HG03066 (cell line): ENCODE data around the gene TNMD.
A peak's percentile ranks its signal among the peaks of the same experiment; 100 is the strongest.
"Not testable (repeated sequence)": the region's sequence is repeated elsewhere in the genome, so short reads cannot be mapped to it uniquely, and the experiment has no call there.

Experiments
- ATAC-seq: cut with Tn5 transposase; IDR thresholded peaks from one replicate; pipeline ENCODE4 v1.9.1; 2021; ENCODE audit warnings: low read depth; ENCODE audit not compliant: unreplicated experiment

Gene TNMD

GRCh38 chrX:100584611-100585010 is at the start of gene TNMD:
TNMD (plus strand) TSS chrX:100584936; CDS start chrX:100585019, 83 bp downstream.
- no peak for ATAC-seq

DNA sequence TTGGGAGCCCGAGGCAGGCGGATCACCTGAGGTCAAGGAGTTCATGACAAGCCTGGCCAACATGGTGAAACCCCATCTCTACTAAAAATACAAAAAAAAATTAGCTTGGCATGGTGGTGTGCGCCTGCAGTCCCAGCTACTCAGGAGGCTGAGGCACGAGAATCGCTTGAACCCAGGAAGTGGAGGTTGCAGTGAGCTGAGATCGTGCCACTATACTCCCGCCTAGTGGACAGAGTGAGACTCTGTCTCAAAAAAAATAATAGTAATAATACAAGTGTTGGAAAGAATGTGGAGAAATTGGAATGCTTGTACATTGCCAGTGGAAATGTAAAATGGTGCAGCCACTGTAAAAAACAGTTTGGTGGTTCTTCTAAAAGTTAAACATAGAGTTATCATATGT is 19.2 kb upstream of the TNMD start:
- ATAC-seq = not testable (repeated sequence)

DNA sequence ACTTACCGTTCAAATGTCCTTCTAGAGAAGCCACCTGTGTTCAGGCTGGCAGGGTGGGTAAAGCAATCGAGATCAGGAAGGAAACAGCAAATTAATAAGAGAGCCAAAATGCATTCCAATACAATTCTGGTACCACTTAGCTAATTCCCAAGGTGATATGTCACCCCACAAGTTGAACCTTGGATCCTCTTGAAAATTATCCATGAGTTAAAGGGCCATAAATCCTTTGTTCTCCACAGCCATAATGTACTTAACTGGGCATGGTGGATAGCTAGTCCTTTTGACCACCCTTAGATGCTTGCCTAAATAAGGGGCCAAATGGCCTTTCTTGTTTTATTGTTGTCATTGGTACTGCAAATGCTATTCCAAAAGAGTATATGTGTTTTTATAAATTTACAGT is 2.0 kb downstream of the TNMD start:
- ATAC-seq = no peak

DNA sequence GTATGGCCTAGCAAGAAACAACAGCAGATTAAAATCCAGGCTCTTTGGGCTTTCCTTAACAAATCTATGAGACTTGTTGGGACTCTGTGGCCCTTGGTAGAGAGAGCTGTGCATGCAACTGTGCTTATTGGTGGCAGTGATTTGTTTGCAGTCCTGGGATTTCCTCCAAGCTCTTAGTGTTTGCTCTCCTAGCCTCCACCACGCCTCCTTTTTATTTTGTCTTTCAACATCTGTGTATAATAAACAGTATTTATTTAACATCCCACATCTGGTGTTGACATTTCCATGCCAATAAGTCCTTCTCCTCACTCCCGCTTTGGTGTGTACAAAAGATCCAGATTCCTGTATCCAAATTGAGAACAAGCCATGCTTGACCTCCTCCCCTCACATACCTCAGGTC is 3.1 kb downstream of the TNMD start:
- ATAC-seq = no peak

DNA sequence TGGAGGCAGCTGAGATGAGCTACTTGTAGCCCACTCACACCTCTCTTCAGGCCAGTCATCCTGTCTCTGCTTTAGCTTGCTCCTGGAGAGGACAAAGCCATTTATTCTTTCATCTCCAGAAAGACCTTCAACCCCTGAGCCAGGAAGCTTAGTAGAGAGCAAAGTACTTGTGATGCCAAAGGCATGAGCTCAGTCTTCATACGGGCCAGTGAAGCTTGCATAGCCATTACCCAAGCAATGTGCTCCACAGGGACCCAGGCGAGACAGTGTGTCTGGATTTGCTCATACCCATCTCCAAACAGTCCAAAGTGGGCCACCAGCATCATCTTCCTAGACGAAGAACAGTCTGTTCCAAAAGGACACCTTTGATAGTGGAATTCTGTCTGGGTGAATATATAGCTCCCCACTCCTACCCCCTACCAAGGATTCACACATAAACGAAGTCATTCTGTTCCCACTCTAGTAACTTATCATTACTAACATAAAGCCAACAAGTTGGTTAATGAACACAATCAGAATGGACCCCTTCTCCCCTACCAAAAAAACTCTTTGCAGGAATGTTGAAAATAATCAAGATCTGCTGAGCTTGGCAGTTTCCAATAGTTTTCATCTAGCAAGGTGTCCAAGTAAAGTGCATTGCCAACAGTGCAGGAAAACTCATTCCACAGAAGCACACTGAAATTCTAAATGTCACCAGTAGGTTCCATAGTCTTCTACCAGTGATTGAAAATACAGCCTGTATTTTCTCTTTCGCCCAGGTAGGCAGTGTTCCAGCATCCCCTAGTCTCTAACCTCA is 6.7 kb downstream of the TNMD start:
- no peak for ATAC-seq

- no peak for ATAC-seq
These were observed 8.4 kb downstream of the TNMD start for GRCh38 chrX:100593126-100593525.

DNA sequence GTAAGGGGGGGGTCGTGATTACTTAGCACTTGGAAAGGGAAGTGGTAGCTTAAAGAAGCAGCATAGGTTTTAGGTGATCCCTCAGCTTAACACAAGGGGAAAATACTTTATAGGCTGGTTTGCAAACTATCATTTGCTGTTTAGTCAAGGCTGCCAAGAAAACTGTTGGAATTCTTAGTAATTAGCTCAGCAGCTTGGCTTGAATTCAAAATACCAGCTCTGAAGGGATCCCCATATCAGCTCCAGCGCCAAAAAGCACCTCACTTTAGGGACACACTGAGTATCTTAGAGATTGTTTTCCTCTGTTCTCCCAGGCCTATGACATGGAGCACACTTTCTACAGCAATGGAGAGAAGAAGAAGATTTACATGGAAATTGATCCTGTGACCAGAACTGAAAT is 8.8 kb downstream of the TNMD start:
- no peak for ATAC-seq

DNA sequence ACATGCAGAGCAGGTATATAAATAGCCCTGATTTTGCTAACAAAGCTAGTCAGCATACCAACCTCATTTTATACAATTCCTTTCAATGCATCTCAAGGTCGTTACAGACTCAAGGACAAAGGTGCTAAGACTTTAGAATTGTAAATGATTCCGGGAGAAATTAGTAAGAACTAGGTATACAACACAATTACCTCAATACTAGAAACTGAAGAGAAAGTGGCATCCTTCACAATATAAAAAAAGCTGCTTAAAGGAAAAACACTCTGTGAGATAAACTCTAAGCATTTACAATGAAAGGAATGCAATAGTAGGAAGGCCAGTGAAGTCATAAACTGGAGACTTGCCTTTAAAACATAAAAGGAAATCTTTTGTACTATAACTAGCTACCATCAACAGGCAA is 11.9 kb downstream of the TNMD start:
- ATAC-seq = no peak

DNA sequence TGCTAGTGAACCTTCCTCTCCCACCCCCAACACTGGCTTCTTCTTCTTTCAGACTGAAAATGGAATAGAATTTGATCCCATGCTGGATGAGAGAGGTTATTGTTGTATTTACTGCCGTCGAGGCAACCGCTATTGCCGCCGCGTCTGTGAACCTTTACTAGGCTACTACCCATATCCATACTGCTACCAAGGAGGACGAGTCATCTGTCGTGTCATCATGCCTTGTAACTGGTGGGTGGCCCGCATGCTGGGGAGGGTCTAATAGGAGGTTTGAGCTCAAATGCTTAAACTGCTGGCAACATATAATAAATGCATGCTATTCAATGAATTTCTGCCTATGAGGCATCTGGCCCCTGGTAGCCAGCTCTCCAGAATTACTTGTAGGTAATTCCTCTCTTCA is 14.7 kb downstream of the TNMD start:
- no peak for ATAC-seq

DNA sequence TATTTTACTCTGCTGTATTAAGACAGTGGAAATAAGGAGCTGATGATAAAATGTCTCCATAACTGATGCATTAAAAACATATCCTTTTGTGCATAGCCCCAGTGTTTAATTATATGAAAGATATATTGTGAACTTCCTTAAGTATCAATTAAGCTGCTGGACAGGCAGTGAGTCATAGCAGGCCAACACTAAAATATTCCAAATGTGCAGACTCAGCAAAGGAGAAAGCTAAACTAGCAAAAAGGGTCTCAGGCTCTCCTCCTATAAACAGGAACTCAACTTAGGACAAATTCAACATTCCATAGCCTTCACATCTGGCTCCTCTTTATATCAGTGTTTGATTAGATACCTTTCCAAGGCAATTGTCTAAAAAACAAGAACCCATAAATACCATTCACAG is 15.6 kb downstream of the TNMD start:
- no peak for ATAC-seq

DNA sequence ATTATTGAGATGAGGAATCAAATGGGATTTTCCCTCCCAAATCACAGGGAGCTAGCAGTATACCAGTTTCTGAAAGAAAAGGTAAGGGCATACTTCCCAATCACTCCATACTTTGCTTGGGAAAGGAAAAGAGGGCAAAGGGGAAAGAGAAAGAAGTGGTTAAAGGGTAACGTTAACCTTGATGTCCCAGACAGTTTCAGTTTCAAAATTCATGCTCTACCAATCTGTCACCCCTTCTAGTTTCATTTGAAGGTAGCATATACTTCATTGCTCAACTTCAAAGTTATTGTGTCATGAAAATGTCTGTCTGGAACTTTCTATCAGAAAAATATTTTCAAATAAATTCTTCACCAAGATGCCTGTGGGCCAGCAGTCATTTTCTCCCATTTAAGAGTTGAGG is 16.0 kb downstream of the TNMD start:
- ATAC-seq = no peak

DNA sequence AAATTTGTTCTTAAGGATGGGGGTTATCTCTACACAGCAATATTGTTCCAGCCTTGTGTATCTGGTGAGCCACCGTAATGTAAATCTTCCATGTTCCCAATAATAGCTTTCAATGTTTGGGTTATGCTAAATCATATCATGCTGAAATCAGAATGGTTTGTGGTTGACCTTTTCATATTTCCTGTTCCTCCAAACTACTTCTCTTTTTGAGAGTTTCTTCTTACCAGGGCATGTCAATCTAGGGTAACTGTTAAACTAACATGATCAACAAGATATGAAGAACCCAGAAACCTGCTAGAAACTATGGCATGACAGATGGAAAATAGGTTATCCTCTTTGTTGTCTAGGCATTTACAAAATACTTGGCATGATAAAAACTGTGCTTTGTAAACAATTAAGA is 22.0 kb downstream of the TNMD start:
- ATAC-seq = no peak

GRCh38 chrX:100609591-100609990 is 24.9 kb downstream of the TNMD start:
- no peak for ATAC-seq

DNA sequence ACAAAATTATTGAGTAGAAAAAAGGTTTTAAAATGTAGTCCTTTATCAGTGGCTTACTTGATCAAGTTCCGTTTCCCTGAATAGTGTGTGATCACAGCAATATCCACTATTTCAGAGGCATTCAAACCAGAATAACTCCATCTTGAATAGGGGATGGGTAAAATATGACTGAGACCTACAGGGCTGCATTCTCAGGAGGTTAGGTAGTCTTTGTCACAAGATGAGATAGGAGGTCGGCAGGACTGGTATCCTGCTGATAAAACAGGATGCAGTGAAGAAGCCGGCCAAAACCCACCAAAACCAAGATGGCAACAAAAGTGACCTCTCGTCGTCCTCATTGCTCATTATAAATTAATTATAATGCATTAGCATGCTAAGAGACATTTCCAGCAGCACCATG is 27.2 kb downstream of the TNMD start:
- ATAC-seq = no peak

GRCh38 chrX:100615005-100615404 is 30.3 kb downstream of the TNMD start:
- ATAC-seq = peak; percentile 100

DNA sequence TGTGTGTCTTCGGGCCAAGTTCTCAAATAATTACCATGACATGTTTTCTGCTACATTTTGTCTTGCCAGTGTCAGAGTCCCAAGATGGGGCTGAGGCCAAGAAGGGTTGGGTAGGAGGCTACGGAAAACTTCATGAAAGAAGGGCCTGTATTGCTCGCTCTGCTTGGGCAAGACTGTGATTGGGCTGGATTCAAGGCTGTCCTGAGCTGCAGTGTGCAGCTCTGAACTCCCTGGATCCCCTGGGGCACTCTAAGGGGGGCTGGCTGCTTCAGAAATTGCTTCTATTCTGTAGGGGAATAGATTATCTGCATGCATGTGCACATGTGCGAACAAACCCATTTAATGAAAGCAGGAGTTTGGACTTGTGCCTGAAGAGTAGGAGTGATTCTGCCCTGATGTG is 38.3 kb downstream of the TNMD start:
- ATAC-seq = no peak

DNA sequence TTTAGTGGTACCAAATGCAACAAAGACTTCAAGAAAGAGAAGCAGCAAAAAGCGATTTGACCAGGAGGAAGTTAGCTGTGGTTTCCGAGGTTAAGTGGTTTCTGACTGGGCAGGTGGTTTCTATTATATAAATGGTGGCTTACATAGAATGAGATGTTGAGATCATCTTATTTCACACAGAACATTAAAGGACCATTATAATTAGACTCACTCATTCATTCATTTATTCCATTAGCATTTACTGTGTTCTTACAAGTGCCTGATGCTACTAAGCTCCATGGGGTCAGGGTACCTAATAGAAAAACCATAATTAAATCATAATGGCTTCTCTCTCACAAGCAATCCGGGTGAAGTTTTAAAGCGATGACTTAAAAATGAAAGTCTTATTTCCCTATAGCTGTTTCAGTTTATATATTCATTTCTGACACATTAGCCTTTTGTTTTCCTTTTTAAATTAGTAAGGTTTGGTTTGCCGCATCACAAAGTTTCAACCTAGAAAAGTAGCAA is 41.3 kb downstream of the TNMD start:
- peak; percentile 93 for ATAC-seq

GRCh38 chrX:100635040-100635439 is 50.3 kb downstream of the TNMD start:
- no peak for ATAC-seq

DNA sequence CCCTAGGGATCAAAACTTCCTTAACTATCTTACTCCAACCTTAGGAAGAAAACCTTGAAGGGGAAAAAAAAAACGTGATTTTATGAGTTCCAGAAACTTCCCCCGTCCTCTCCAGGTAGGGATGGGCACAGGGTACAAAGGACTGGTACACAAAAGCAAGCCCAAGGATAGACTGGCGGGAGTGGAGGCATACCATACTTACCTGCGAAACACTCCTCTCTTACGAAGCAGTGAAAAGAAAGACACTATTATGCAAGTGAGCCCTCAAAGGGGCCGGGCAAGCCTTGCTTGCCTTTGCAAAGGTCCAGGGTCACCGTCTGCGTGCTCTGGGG is 51.2 kb downstream of the TNMD start:
- ATAC-seq = no peak

GRCh38 chrX:100636321-100636991 is 51.7 kb downstream of the TNMD start, which contains the start of gene TSPAN6:
TSPAN6 (minus strand) TSS chrX:100636806; CDS start chrX:100636694, 112 bp downstream.
- ATAC-seq = peak; percentile 97

- no peak for ATAC-seq
These were observed 57.6 kb downstream of the TNMD start for GRCh38 chrX:100642290-100642689.

DNA sequence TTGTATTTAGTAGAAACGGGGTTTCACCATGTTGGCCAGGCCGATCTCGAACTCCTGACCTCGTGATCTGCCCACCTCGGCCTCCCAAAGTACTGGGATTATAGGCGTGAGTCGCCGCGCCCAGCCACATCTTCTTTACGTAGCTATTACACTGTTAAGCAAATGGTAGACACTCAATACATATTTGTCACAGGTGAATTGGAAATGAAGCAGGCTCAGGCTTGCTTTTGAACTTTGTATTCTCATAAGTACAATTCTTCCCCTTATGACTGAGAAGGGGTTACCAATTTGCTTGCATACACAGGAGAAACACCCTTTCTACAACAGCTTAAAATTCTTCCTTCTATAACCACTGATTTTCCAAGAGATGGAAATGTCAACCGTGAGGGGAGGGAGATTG is 58.5 kb downstream of the TNMD start:
- ATAC-seq = no peak
